Testis (tissue), 2 donors: ENCODE data around the gene CREB3L2.

Experiments
- CTCF ChIP-seq, 3 experiments: fragments of 450-650 bp in 2 of 3; fragments of 200-600 bp in 1 of 3; sonication (generic) in 1 of 3; IDR thresholded peaks; one replicate each; pipeline ENCODE4 v1.5.1; 2016 to 2019; ENCODE audit warnings: antibody characterized with exemption in 3 of 3, mild to moderate bottlenecking in 2 of 3, moderate library complexity in 1 of 3
- POLR2A ChIP-seq: fragments of 450-650 bp; IDR thresholded peaks from one replicate; pipeline ENCODE4 v1.6.1; 2017; ENCODE audit warnings: antibody characterized with exemption, mild to moderate bottlenecking, moderate library complexity

DNA sequence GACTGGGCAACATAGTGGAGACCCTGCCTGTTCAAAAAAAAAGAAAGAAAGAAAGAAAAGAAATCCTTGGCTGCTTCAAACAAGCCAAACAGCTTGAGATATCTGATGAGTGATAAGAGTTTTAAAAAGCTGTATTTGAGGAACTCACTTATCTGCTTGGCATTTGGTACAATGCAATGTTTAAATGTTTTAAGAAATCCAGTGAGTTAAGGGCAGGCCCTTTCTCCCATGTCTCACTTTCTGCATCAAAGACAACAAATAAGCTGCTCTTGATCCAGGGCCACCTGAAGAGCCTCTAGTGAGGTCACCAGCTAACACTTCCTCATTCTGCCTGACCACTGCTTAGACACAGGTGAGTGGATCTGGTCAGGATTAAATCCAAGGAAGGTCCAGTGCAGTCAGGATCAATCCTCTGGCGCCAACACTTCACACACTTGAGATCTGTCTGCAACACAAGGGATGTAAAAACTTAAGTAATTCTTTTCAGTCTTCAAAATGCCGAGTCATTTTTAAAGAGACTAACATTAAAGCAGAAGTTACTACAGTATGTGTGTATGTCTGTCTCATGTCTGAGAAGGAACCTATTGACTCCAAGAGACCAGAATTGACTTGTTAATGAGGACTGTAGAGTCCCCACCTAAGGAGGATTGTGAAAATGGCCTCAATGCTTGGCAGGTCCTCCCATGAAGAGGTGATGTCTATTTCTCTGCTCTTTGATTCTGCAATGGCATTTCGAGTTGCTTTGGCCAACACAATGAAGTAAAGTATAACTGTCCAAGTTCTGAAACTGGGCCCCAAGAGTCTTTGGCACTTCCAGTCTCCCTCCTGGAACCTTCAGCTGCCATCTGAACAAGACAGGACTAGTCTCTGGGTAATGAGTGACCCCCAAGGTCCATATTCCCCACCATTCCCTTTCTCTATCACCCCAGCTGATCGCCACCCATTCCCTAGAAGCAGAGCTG lies 43.1 kb downstream of the CREB3L2 start:
- TF ChIP-seq CTCF (IDR thresholded peaks at IDR 0.05), result no peak
- no peak for TF ChIP-seq POLR2A
